CD4-positive, alpha-beta memory T cell (primary cell): Measurements from ENCODE around the gene SYNPR. TPM values are rescaled to one million over a fixed set of nuclear protein-coding genes. Genes with fewer than 3 reads are reported as not detected.
"Not testable (repeated sequence)": the region's sequence is repeated elsewhere in the genome, so short reads cannot be mapped to it uniquely, and the experiment has no call there.

Experiments
- CTCF ChIA-PET: fragments of 350-600 bp; sonication (Branson Sonifier 250); formaldehyde crosslinking; loops from one replicate; lab custom pipeline; 2021; ENCODE audit warnings: inconsistent platforms; ENCODE audit not compliant: partially characterized antibody; lab: Charles Lee
- POLR2A ChIA-PET: fragments of 350-600 bp; sonication (Branson Sonifier 250); formaldehyde crosslinking; loops from one replicate; lab custom pipeline; 2021; ENCODE audit not compliant: partially characterized antibody; lab: Charles Lee
- DNase-seq, 5 donors: peaks; one replicate each; pipeline versions ENCODE4 v3.0.0 to v3.0.0-alpha.2; 2020 to 2022; ENCODE audit warnings: mixed read lengths in 1 of 5
- H3K27ac ChIP-seq: one replicate; pipeline ENCODE4 v1.7.0; 2013; ENCODE audit warnings: low read depth, low read length
- H3K27me3 ChIP-seq: 2 replicates; pipeline ENCODE4 v1.7.0; 2013; ENCODE audit warnings: mild to moderate bottlenecking, low read length, moderate library complexity; ENCODE audit not compliant: insufficient read depth
- H3K36me3 ChIP-seq: 2 replicates; pipeline ENCODE4 v1.7.0; 2013; ENCODE audit warnings: mild to moderate bottlenecking, low read length, moderate library complexity; ENCODE audit not compliant: insufficient read depth
- H3K4me1 ChIP-seq: 2 replicates; pipeline ENCODE4 v1.7.0; 2013; ENCODE audit warnings: mild to moderate bottlenecking, low read length, moderate library complexity; ENCODE audit not compliant: insufficient read depth
- H3K4me3 ChIP-seq, 2 donors: one replicate each; pipeline ENCODE4 v1.7.0; 2013; ENCODE audit warnings: low read length in 2 of 2, mild to moderate bottlenecking in 1 of 2
- H3K9me3 ChIP-seq, 2 donors: one replicate each; pipeline ENCODE4 v1.7.0; 2013; ENCODE audit warnings: low read length in 2 of 2, control low read depth in 1 of 2; ENCODE audit not compliant: control insufficient read depth in 1 of 2
- H3K27ac Mint-ChIP-seq, 7 donors: one replicate each; pipeline ENCODE4 v1.8.0; 2020 to 2021; ENCODE audit warnings: mixed read lengths in 7 of 7, mild to moderate bottlenecking in 6 of 7, inconsistent platforms in 3 of 7, moderate library complexity in 3 of 7
- H3K27me3 Mint-ChIP-seq, 2 donors: one replicate each; pipeline ENCODE4 v1.8.0; 2020 to 2021; ENCODE audit warnings: mixed read lengths in 2 of 2
- H3K36me3 Mint-ChIP-seq, 2 donors: one replicate each; pipeline ENCODE4 v1.8.0; 2020 to 2021; ENCODE audit warnings: mixed read lengths in 2 of 2, inconsistent platforms in 1 of 2, mild to moderate bottlenecking in 1 of 2
- H3K4me1 Mint-ChIP-seq, 4 donors: one replicate each; pipeline ENCODE4 v1.8.0; 2020 to 2021; ENCODE audit warnings: mixed read lengths in 4 of 4, mild to moderate bottlenecking in 1 of 4
- H3K4me3 Mint-ChIP-seq, 8 donors: one replicate each; pipeline ENCODE4 v1.8.0; 2020 to 2021; ENCODE audit warnings: mixed read lengths in 8 of 8, mild to moderate bottlenecking in 7 of 8, moderate library complexity in 6 of 8, inconsistent platforms in 3 of 8
- H3K9me3 Mint-ChIP-seq, 8 donors: one replicate each; pipeline ENCODE4 v1.8.0; 2020 to 2021; ENCODE audit warnings: mixed read lengths in 8 of 8, mild to moderate bottlenecking in 5 of 8, inconsistent platforms in 3 of 8, moderate library complexity in 1 of 8
- intact Hi-C: fragments of 100-400 bp; cut with micrococcal nuclease; formaldehyde crosslinking; loops from one replicate; pipeline ENCODE4 v1.15.1; 2023
- polyA plus RNA-seq, 2 donors: library from polyadenylated mRNA; unstranded; fragments of 300-500 nt; fragmentation: Illumina TruSeq; gene quantifications; one replicate each; pipeline ENCODE4 v1.2.3, GENCODE V29; 2021
- total RNA-seq, 2 experiments: library from RNA; stranded (reverse); gene quantifications; one replicate each; pipeline ENCODE4 v1.2.3, GENCODE V29; 2021

The SYNPR gene
- total and polyA plus RNA-seq, 4 experiments from 2014 or later, result not detected

DNA sequence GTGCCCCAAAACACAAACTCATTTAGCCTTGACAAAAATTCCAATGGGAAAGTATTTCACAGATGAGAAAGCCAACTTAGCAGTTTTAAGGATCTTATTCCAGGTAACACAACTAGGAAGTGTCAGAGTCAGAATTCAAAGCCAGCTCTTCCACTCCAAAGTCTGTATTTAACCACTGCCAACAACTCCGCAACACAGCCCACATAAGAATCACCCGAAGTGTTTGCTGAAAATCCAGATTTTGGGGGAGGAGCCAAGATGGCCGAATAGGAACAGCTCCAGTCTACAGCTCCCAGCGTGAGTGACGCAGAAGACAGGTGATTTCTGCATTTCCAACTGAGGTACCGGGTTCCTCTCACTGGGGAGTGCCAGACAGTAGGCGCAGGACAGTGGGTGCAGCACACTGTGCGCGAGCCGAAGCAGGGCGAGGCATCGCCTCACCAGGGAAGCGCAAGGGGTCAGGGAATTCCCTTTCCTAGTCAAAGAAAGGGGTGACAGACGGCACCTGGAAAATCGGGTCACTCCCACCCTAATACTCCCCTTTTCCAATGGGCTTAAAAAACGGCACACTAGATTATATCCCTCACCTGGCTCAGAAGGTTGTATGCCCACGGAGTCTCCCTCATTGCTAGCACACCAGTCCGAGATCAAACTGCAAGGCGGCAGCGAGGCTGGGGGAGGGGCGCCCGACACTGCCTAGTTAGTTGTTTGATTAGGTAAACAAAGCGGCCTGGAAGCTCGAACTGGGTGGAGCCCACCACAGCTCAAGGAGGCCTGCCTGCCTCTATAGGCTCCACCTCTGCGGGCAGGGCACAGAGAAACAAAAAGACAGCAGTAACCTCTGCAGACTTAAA, 367.0 kb downstream of the SYNPR start:
- CTCF ChIA-PET, H3K4me1 Mint-ChIP-seq, H3K4me3 ChIP-seq, H3K27ac Mint-ChIP-seq, H3K4me1 ChIP-seq, POLR2A ChIA-PET, intact Hi-C loops, H3K36me3 ChIP-seq, H3K36me3 Mint-ChIP-seq, H3K27me3 Mint-ChIP-seq, H3K27me3 ChIP-seq, DNase-seq, H3K27ac ChIP-seq, H3K9me3 ChIP-seq, H3K9me3 Mint-ChIP-seq, H3K4me3 Mint-ChIP-seq: not testable (repeated sequence)

DNA sequence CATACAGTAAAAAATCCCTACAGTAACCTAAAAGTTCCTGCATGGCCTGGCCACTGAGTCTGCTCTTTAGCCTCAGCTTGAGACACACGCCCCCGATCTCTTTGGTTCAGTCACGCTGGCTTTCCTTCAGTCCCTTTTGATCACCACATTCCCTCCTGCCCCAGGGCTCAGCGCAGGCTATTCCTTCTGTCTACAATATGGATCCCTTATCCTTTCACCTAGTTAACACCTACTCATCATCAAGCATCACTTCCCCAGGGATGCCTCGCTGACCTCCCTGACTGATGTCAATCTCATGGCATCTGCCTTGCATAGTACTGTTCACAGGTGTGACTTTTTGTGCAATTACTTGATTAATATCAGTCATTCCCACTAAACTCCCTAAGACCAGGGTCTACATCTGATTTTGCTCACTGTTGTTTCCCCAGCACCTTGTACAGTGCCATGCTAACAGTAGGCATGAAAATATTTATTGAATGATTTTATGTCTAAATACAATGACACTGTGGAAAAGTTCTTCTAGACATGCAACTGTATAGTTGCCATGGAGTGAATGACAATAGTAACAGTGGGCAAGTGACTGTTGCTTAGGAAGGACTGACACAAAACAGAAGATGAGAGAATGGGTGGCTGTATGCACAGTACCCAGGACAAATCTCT, 374.1 kb downstream of the SYNPR start, which contains the start of gene SNTN:
SNTN (plus strand) TSS at position 610 of the 660 bp plus-strand sequence; CDS start at position 623, 13 bp downstream.
- CTCF ChIA-PET, result interaction anchor here (1.0 kb wide), 1 partner anchor 9 kb away, joined by 3 read pairs; no protein-coding TSS in a partner anchor
- Histone ChIP-seq H3K27ac (no peak within 1 kb of the TSS), H3K36me3 (no peaks in the 10 kb centered on the region), H3K4me3 (no peak within 1 kb of the TSS), H3K27me3 (no peaks in the 10 kb centered on the region), H3K4me1 (no peaks in the 10 kb centered on the region), H3K9me3 (no peaks in the 10 kb centered on the region)
- H3K4me3 Mint-ChIP-seq, result no peak within 1 kb of the TSS
- peaks cover 0 to 6% (median 0%) of the 10 kb centered on the region in 8 donors for H3K9me3 Mint-ChIP-seq
- no peaks in the 10 kb centered on the region for H3K36me3 Mint-ChIP-seq
- intact Hi-C loops, result no loop called here
- POLR2A ChIA-PET, result no interaction called here
- no peaks in the 10 kb centered on the region for H3K4me1 Mint-ChIP-seq
- no peak for DNase-seq
- no peaks in the 10 kb centered on the region for H3K27me3 Mint-ChIP-seq
- H3K27ac Mint-ChIP-seq, result peak within 1 kb of the TSS in 1 of 7 donors; percentile 5

DNA sequence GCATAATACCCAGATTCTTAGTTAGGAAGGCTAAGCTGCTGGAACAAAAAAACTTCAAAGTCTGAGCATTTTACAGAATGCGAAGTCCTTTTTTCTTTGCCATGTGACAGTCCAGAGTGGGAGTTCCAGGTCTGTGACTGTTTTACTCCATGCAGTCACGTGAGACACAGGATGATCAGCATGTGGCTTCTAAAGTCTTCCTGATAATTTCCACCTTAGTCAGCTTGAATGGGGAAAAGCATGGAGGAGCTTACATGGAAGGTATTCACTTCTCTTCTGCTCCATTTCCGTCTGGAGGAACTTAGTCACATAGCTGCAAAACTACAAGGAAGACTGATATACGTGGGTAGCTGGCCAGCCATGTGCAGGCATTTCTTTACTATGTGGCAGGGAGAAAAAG, 376.1 kb downstream of the SYNPR start:
- Histone ChIP-seq H3K36me3 (no peaks in the 10 kb centered on the region), H3K27me3 (no peaks in the 10 kb centered on the region), H3K9me3 (no peaks in the 10 kb centered on the region), H3K4me3 (no peak overlapping the region), H3K4me1 (no peaks in the 10 kb centered on the region), H3K27ac (no peak overlapping the region)
- no peaks in the 10 kb centered on the region for H3K27me3 Mint-ChIP-seq
- ChIA-PET CTCF (no interaction called here), POLR2A (no interaction called here)
- H3K4me1 Mint-ChIP-seq, result no peaks in the 10 kb centered on the region
- H3K36me3 Mint-ChIP-seq, result no peaks in the 10 kb centered on the region
- no peak overlapping the region for H3K27ac Mint-ChIP-seq
- DNase-seq, result no peak
- intact Hi-C loops, result no loop called here
- H3K9me3 Mint-ChIP-seq, result peaks cover 0 to 3% (median 0%) of the 10 kb centered on the region in 8 donors
- no peak overlapping the region for H3K4me3 Mint-ChIP-seq

DNA sequence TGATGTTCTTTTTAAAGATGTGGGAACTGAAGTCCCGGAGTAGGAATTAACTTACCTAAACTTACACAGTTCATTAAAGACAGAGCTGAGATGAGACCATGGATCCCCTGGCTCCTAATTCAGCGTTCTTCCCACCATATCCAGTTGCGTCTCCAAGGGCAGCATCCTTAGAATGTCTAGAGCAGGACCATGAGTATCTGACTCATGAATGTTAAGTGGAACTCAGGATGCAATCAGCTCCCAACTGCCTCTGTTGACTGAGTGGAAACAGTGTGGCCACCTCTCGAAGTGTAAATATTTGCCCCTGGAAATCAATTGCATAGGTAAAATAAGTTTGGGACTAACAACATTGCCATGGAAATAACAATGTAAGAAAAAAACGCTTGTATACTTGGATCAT, 376.8 kb downstream of the SYNPR start:
- POLR2A ChIA-PET, result no interaction called here
- CTCF ChIA-PET, result no interaction called here
- H3K36me3 Mint-ChIP-seq, result no peaks in the 10 kb centered on the region

DNA sequence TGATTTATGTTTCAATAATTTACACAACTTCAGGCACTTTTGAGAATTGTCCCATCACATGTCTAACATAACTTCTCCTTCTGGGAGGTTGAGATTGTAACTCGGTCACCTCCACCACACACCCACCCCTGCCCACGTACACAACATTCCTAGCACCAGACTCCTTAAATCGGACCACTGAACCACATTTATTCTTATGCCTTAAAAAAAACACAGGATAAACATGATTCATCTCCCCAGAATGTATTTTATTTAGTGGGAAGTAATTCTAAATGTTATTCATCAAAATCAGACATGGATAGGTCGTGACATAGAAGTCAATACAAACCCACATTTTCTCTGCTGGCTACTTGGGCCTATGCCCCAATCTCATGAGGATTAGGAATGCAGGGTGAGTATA, 377.4 kb downstream of the SYNPR start:
- intact Hi-C loops, result no loop called here

More for the DNA sequence above, 376.8 kb downstream of the SYNPR start:
- intact Hi-C loops, result no loop called here
- no peaks in the 10 kb centered on the region for H3K4me1 Mint-ChIP-seq
- H3K4me1 ChIP-seq, result no peaks in the 10 kb centered on the region
- no peaks in the 10 kb centered on the region for H3K27me3 ChIP-seq
- peaks cover 0 to 3% (median 0%) of the 10 kb centered on the region in 8 donors for H3K9me3 Mint-ChIP-seq
- no peaks in the 10 kb centered on the region for H3K36me3 ChIP-seq
- no peak overlapping the region for H3K27ac ChIP-seq
- DNase-seq, result no peak
- H3K4me3 ChIP-seq, result no peak overlapping the region
- H3K4me3 Mint-ChIP-seq, result no peak overlapping the region
- H3K27me3 Mint-ChIP-seq, result no peaks in the 10 kb centered on the region
- no peaks in the 10 kb centered on the region for H3K9me3 ChIP-seq
- no peak overlapping the region for H3K27ac Mint-ChIP-seq

DNA sequence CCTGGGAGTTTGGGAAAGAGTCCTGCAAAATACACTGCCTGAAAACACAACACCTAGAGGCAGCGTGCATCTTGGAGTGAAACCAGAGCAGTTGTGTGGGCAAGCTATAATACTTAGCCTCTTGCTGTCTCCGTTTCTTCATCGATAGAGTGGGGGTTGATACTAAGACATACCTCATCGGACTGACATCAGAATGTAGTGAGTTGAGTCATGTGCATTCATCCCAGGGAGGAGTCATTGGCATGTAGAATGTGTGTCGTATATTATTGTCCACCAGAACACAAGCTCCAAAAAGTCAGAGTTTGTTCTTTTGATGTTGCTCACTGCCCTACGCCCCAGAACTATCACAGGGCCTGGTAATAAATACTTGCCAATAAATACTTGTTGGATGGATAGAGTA, 378.7 kb downstream of the SYNPR start:
- H3K27ac Mint-ChIP-seq, result no peak overlapping the region
- Histone ChIP-seq H3K27me3 (no peaks in the 10 kb centered on the region), H3K36me3 (no peaks in the 10 kb centered on the region), H3K4me3 (no peak overlapping the region), H3K27ac (no peak overlapping the region), H3K9me3 (no peaks in the 10 kb centered on the region), H3K4me1 (no peaks in the 10 kb centered on the region)
- no peaks in the 10 kb centered on the region for H3K36me3 Mint-ChIP-seq
- H3K4me1 Mint-ChIP-seq, result no peaks in the 10 kb centered on the region
- H3K9me3 Mint-ChIP-seq, result peaks cover 0 to 3% (median 0%) of the 10 kb centered on the region in 8 donors
- ChIA-PET CTCF (no interaction called here), POLR2A (no interaction called here)
- DNase-seq, result no peak
- H3K4me3 Mint-ChIP-seq, result no peak overlapping the region
- intact Hi-C loops, result no loop called here
- H3K27me3 Mint-ChIP-seq, result no peaks in the 10 kb centered on the region

More for the DNA sequence above, 377.4 kb downstream of the SYNPR start:
- Mint-ChIP-seq H3K9me3 (peaks cover 0 to 3% (median 0%) of the 10 kb centered on the region in 8 donors), H3K4me3 (no peak overlapping the region), H3K27me3 (no peaks in the 10 kb centered on the region), H3K27ac (no peak overlapping the region), H3K36me3 (no peaks in the 10 kb centered on the region), H3K4me1 (no peaks in the 10 kb centered on the region)
- Histone ChIP-seq H3K36me3 (no peaks in the 10 kb centered on the region), H3K9me3 (no peaks in the 10 kb centered on the region), H3K27me3 (no peaks in the 10 kb centered on the region), H3K4me3 (no peak overlapping the region), H3K4me1 (no peaks in the 10 kb centered on the region), H3K27ac (no peak overlapping the region)
- ChIA-PET CTCF (no interaction called here), POLR2A (no interaction called here)
- no peak for DNase-seq

DNA sequence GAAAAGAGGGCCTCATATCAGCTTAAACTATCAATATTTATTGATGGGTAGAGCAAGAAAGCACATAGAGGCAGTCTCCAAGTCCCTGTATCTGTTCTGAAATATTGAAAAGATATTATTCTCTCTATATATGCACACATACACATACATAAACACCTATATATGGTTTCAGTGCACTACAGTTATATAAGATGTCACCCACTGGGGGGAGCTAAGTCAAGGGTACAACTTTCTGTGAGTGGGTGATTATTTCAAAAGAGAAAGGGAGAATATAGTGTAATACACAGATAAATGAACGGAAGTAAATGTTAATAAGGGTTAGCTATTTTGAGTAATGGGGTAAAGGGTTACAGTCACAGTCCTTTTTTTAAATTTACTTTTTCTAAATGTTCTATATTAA, 383.1 kb downstream of the SYNPR start:
- Mint-ChIP-seq H3K27ac (no peak overlapping the region), H3K4me1 (no peaks in the 10 kb centered on the region), H3K4me3 (no peak overlapping the region), H3K36me3 (no peaks in the 10 kb centered on the region), H3K27me3 (no peaks in the 10 kb centered on the region), H3K9me3 (no peaks in the 10 kb centered on the region)
- ChIA-PET CTCF (interaction anchor here (0.7 kb wide), 1 partner anchor 9 kb away, joined by 3 read pairs; no protein-coding TSS in a partner anchor), POLR2A (no interaction called here)
- Histone ChIP-seq H3K4me1 (no peaks in the 10 kb centered on the region), H3K27ac (no peak overlapping the region), H3K9me3 (no peaks in the 10 kb centered on the region), H3K36me3 (no peaks in the 10 kb centered on the region), H3K4me3 (no peak overlapping the region), H3K27me3 (no peaks in the 10 kb centered on the region)
- DNase-seq, result no peak
- intact Hi-C loops, result no loop called here
